Activated CD4-positive, alpha-beta T cell treated with anti-CD3 and anti-CD28 coated beads, Interleukin-2, amount 50 U/mL, for 1 hour (primary cell): Measurements from ENCODE around the gene KRT78.

ENCODE experiments used
- DNase-seq: peaks from one replicate; pipeline ENCODE4 v3.0.0-alpha.2; 2020

KRT78 gene

DNA sequence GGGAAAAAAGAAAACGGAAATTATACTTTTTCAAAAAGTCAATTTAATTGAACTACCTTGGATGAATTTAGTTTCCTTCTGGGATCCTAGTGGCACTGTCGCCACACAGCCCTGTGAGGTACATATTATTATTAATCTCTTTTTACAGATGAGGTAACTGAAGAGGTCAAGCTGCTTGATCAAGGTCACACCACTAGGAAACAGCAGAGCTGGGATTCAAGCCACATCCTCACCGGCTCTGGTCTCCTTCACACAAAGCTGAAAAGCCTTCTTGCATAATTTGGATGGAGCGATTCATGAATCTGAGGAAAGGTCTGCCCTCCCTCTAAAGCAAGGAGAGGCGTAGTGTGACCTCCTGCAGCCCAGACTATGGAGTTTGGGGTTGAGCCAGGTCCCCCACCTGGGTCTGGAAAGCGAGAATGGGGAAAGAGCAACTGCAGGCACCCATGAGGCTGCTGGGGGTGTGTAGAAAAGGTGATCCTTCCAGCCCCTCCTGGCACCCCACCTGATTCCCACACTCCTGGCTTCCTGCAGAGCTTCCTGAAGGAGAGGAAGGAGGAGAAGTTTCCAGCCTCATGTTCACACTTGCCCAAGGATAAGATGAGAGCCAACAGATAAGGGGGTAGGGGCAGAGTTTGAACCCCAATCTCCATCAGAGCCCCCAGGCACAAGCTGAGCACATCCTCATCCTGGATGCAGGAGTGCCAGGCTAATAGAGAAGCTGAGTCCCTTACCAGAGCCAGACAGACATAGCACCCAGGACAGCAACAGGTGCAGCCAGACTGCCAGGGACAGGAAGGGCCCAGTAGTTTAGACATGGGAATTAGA lies 10.8 kb downstream of the KRT78 start:
- no peak for DNase-seq

DNA sequence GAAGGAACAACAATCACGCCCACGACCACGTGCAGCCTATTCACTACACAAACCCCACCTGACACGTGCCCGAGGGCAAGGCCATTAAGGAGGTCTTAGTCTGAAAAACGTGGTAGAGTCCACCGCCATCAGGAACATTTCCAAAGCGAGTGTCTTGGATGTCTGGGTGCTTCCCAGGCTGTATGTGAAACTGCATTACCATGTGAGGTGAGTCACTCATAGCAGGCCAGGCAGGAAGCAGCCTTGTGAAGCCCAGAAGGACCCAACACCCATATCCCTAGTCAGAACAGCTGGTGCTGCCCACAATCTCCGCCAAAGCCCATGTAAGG lies 11.4 kb downstream of the KRT78 start:
- no peak for DNase-seq

DNA sequence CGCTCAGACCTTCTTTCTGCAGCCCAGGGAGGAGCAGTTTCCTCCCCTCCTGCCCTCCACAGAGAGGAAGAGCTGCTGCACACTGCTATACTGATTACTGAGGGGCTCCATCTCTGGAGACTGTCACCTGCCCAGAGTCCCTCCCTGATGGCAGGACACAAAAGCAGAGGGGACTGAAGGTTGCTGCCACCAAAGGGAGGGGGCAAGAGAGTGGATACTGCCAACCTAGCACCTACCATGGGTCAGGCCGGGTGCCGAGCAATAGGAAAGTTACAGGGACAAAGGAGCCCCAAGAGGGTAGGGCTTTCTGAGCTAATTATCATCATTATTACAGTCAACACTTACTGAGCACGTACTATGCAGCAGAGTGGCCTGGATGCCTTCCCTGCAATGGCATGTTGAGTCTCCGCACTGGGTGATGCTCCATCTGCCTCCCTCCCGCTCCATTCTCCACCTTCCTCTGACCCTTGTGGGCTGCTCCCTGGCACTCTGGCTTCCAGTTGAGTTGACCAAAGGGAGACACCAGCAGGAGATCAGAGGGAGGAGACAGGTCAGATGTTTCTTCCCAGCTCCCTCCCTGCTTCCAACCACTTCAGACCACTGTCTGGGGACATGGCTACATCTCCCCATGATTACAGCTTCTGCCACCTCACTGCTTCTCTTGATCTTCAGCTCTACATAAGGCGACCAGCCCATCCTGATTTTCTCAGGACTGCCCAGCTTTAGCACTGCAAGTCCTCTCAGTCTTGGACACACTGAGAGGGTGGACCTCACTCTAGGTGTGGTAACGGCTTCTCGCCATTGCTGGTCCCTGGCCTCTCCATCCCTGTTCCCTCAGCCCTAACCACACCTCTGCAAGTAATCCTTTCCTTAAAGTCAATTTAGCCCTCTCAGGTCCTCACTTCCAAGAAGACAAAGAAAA lies 12.0 kb downstream of the KRT78 start:
- no peak for DNase-seq

DNA sequence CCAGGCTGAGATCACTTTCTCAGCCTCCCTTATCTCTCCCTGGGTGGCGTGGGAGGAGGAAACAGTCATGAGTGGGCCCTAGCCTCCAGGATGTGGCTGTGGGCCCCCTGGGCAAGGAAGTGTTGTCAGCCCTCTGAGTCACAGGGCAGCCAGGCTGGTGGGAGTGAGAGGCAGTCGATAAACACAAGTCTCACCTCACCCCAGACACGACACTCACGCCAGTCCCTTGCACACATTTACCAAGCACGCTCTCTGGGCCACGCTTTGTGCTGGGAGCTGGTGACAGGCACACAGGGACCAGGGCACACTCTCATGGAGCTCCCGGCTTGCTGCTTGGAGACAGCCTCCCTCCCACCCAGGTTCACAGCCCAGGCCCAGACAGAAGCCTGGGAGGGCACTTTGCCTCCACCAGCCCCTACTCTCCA lies 12.7 kb downstream of the KRT78 start:
- DNase-seq: peak; percentile 5

DNA sequence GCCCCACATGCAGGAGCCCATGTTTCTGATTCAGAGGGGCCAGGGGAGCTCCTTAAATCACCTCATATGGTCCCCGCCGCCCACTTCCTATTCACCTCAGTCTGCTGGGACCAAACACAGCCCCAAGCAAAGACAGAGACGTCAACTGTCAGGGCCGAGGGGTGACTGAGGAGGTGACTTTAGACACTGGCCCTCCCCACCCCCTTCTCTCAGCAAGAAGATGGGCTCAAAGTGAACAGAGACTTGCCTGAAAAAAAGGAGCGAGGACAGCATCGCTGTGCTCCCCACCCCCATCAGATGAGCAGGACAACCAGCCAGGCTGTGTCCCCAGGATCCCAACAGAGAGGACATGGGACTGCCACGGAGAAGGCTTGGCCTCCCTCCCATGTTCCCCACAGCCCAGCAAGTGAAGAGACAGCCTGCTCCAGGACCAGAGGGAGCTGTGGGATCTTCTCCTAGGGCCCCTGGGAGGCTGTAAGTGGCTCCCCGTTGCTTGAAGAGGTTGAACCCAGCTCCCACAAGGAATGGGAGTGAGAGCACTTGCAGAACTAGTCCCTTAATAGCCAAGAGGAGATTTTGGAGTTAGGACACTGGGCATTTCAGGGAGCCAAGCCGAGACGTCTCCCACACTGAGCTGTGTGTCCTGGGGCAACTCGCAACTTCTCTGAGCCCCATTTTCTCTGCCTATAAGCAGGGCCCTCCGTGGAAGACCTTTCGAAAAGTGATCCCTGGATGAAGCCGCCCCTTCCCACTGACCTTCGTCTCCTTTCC lies 13.3 kb downstream of the KRT78 start:
- DNase-seq: no peak

DNA sequence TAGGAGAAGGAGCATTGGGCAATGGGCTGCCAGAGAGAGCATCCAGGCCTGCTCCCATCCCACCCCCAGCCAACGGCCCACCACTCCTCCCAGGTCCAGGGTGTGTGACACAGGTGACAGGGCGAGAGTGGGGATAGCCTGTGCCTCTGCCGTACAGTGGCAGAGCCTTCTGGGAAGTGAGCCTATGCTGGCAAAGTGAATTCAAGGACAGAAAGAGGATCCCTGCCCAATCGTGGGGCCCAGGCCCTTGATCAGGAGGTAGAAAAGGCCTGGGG lies 14.1 kb downstream of the KRT78 start:
- no peak for DNase-seq

DNA sequence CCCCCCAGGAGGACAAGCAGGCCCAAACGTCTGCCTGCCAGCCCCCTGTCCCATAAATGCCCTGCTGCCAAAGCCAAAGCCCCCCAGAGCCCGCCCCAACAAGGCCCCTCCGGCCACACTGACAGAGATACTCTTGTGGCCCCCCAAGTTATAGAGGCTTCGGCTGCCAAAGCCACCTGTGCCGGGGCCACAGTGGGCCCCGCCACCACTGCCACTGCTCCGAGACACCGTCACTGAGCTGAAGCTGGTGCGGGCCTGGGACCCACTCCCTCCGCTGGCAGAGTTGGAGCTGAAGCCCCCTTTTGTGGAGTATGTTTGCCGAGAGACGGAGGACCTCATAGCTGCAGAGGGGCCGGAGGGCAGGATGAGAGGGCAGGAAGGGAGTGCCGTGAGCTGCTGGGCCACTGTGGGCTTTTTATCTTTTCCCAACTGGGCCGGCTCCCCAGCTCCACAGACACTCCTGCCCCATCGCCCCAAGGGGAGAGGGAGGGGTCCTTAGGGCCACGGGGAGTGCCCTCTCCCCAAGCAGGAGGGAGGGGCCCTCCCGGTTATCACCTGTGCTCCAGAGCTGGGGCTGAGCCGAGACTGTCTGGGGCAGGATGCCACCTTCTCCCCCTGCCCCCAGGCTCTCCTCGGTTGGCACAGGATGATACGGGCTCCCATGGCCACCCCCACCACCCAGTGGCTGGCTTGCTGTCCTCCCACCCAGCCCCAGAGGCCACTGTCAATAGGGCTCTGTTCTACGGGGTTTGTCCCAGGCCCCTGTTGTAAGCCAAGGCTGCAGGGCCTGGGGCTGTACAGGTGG lies 14.7 kb downstream of the KRT78 start, which contains the start of gene KRT79:
Gene KRT79 (minus strand): TSS at position 390 of the 805 bp plus-strand sequence. CDS start 51 bp downstream, at position 339.
- DNase-seq: no peak

DNA sequence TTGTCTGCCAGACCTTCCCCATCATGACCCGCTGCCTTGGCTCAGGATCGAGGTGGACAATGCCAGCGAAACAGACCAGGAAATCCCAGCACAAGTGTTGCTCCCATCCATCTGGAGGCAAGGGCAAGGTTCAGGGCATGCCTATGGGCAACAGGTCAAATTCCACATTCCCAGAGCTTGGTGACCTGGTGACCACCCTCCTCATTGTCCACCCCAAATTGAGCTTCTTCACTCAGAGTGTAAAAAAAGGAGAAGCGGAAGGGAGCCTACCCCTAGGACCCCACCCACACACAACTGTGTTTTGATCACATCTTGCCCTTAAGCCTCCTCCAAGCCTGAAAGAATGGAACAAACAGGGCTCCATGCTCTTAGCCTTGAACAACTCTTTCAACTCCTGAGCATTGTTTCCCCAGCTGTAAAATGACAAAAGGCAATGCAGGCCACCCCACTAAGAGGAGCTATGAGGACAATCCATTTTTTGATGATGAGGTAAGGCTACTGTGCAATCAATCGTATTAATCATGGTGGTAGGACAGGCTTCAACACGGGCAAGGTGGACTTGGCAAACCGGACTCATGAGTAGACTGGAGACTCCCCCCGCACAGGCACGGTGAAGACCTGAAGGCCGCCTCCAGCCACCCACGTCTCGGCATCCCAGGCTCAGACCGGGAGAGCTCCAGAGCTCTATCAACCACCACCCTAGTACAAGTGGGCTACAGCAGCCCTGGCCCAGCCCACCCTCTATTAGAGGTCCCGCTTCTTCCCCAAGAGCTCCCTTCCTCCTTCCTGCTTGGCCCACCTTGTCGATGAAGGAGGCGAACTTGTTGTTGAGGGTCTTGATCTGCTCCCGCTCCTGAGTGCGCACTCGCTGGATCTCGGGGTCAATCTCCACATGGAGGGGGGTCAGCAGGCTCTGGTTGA lies 15.5 kb downstream of the KRT78 start:
- DNase-seq: no peak

DNA sequence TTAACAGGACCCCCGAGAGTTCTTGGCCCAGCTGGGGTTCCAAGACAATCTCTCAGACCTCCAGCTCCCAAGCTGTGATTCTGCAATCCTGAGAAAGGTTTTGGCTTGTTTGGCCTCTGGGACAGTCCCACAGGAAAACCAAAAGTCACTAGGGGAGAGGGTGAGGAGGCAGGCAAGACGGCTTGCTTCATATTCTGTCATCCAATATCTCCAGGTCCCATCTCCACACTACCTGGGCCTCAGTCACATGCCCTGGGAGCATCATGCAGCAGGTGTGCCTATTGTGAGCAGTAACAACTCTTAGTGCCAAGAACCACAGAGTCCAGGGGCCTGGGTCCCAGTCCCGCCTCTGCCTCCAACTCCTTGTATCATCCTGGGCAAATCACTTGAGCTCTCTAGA lies 16.3 kb downstream of the KRT78 start:
- no peak for DNase-seq

DNA sequence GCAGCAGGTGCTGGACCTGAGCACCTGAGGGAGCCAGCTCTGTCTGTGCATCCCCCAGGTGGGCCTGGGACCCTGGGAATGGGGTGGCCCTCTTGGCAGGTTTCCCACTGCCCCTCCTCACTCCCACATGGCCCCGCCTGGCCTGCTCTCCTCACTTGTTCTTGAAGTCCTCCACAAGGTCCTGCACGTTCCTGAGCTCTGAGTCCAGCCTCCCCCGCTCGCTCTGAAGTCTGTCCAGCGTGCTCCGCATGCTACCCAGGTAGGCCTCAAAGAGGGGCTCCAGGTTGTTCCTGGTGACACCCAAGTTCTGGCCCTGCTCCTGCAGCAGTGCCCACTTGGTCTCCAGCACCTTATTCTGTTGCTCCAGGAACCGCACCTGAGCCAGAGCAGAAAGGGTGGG lies 17.5 kb downstream of the KRT78 start:
- no peak for DNase-seq

DNA sequence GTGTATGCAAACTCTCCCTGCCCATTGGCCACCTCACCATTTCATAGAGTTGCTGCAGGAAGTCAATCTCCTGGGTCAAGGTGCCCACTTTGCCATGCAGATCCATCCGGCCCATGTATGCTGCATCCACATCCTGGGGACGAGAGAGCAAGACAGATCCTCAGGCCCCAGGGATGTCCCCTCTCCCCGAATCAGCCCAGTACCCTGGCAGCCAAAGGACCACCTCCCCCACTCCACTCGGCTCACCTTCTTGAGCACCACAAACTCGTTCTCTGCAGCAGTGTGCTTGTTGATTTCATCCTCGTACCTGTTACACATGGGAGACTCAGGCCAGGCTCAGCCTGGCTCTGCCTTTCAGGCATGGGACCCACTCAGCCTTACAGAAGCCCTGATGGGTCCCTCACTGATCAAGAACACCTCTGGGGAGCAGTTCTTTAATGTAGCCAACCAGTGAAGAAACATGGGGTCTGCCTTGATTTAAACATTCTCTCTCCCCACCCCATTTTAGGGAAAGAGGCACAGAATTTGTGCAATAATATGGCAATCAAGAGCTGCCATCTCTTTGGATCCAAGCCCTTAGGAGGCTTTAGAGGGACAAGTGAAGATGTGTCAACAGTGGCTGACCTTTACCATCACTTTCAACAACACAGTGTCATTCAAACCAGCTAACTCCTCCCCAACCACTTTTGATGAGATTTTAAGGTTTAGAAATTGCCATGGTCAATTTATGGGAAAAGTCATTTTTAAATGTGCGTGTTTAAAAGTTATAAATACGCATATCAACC lies 18.6 kb downstream of the KRT78 start:
- DNase-seq: no peak

DNA sequence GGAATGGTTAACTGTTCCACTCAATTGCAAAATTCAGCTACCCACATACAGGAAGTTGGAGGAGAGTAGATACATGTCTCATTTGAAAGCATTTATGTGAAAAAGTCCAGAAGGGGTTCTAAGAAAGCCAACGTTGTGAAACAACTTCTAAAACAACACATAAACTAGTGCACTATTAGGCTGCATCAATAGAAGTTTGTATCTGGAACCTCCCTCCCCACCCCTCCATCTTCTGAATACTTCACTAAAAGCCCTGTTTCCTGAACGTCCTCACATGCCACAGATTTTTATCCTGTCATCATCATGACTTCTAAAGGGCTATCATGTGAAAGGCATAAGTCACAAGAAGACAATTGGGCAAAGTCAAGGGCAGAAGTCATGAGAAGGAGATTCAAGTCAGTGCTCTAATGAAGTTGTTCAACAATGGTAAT lies 20.2 kb downstream of the KRT78 start:
- DNase-seq: no peak

DNA sequence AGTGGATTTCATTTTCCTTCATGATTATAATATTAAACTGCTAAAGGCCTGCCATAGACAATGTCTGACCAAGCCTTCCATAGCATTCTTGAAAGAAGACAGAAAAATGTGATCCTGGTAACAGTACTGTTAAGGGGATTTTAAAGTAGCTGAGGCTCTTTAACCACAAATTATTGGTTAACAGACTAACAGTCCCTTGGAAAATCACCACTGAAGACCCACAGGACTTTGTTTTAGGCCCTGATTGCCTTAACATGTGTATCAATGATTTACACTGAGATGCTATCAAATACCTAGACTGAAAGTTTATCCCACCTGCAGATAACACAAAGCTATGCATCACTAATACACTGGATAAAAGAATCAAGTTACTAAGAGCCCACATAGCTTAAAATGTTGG lies 20.6 kb downstream of the KRT78 start:
- no peak for DNase-seq

DNA sequence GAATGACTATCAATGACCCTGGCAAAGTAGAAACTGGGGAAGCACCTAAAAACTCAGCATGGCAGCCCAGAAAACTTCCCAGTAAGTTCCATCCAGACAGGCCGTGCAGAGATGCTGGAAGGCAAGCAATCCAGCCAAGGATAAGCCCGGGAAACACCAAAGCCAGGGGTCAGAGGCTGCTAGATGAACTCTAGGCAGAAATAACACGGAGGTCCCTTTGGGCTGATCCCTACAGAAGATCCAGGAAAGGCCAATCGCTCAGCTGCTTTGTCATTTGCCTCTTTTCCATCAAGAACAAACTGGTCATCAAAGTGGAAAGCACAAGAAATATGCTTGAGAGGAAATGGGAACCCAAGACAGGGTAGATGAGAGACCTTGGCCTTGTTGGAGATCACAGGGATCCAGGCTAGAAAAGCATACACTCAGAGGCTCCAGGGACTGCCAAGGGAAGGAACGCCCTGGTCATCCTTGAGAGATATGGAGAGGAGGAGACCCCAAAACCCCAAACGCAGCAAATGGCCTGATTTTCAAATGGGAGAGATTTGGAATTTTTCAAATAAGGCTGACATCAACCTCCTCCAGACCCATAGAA lies 21.2 kb downstream of the KRT78 start:
- no peak for DNase-seq

DNA sequence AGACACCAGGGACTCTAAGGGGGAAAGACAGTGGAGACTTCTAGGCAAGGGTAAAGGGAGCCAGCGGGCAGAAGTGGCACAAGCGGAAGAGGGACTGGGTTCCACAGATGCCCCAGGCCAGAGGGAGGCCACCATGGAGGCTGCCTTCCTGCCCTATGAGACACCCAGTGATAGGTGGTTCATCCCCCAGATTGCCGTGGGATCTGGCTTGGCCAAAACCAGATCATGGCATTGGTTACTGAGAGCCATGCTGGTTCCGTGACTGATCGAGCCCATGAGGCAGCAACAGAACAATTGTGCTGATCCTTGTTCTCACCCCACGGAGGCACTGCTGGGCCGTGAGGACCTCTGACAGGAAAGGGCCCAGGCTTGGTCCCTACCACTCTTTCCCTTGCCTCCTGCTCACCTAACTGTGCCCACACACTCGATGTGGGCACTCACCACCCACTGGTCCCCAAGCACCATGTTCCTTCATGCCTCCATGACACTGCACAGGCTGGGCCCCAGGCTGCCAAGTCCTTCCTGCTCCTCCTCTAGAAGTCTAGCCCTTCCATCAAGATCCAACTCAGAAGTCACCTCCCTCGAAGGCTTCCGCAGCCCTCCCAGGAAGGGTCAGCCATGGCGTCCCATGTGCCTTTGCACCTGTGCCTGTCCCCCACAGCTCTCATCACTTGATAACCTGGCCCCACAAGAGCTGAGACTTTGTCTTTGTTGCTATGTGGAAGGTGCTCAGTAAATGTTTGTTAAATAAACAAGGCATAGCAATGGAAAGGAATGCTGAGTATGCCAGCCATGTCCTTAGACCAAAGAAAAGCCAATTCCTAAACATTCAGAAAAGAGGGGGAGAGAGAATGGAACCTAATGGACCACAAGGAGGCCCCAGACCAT lies 21.9 kb downstream of the KRT78 start:
- no peak for DNase-seq

DNA sequence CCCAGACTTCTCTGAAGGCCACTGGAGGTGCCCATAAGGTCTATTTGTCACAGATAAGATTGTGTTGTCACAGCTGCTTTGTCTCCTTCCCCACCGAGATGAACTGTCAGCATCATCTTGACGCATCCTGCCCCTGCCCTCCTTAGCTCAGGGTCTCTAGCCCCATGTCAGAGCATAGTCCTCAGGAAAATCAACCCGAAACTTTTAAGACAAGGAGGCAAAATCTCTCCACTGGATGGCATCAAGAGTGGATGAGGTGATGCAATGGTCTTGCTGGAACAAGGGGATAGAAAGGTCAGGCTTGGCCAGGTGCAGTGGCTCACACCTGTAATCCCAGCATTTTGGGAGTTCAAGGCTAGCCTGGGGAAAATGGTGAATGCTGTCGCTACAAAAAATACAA lies 22.8 kb downstream of the KRT78 start:
- DNase-seq: no peak

DNA sequence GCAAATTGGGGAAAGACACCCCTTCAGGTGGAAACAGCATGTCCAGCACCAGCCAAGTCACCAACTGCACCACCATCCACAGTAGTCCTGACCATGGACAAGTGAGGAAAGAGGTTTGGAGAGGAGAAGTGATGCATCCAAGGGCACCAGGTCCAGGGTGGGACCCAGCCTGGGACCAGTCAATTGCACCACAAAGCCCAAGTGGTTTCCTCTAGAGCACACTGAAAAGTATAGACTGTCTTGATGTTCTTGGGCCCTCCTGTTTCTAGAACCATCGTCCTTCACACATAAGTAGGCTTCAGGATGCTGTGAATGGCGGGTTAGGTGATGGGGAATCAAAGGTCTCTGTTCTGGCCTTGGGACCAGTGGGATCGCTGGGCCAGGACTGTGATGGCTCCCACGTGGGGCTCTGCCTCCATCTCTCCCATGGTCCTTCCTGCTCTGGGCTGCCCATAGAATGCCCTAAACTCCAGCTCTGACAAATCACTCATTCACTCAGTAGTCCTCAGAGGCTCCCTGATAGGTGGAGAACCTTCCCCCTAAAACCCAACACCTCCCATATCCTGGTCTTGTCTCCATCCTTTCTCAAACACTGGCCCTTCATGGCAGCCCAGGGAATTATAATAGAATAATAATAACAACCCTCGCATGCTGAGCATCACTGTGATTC lies 23.9 kb downstream of the KRT78 start:
- DNase-seq: no peak

DNA sequence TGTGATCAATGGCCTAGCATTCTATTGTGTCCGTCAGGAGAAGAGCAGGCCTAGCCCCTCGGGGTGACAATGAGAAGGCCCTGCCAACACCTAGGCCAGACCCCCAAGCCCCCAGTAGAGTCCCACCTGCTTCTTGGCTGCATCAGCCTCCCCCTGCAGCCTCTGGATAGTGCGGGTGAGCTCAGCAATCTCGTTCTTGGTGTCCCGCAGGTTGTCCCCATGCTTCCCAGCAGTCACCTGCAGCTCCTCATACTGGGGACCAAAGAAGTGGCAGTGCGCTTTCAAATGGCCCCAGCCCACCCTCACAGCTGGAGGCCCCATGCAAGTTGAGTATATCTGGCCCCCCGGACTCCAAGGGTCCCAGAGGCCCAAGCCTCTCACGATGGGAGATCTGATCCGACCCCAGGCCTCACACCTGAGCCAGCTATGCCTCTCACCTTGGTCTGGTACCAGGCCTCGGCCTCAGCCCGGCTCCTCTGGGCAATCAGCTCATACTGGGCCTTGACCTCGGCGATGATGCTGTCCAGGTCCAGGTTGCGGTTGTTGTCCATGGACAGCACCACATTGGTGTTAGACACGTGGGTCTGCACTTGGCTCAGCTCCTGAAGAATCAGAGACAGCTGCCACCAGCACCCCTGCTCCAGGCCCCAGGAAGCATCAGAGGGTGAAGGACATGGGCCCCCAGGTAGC lies 24.9 kb downstream of the KRT78 start:
- no peak for DNase-seq
